KMS-11 (cell line): ENCODE measurements around the gene DNAH1.

Experiments
- H2AFZ ChIP-seq: fragments of 200-600 bp; sonication (generic); 2 replicates; pipeline ENCODE4 v1.6.1; 2016; ENCODE audit warnings: antibody characterized with exemption, mixed run types, low read depth
- H3K27ac ChIP-seq: fragments of 200-600 bp; sonication (generic); 2 replicates; pipeline ENCODE4 v1.6.1; 2016; ENCODE audit warnings: mild to moderate bottlenecking, mixed run types
- H3K27me3 ChIP-seq: fragments of 200-600 bp; sonication (generic); 2 replicates; pipeline ENCODE4 v1.6.1; 2017; ENCODE audit warnings: mild to moderate bottlenecking, low read depth, mixed run types, moderate library complexity; ENCODE audit not compliant: insufficient read depth
- H3K36me3 ChIP-seq: fragments of 200-600 bp; sonication (generic); 2 replicates; pipeline ENCODE4 v1.6.1; 2017; ENCODE audit warnings: mild to moderate bottlenecking, mixed run types; ENCODE audit not compliant: insufficient read depth
- H3K4me1 ChIP-seq: fragments of 200-600 bp; sonication (generic); 2 replicates; pipeline ENCODE4 v1.6.1; 2016; ENCODE audit warnings: mild to moderate bottlenecking, low read depth, mixed run types; ENCODE audit not compliant: poor library complexity, severe bottlenecking
- H3K4me2 ChIP-seq: fragments of 200-600 bp; sonication (generic); 2 replicates; pipeline ENCODE4 v1.7.0; 2016; ENCODE audit warnings: mild to moderate bottlenecking, mixed run types
- H3K4me3 ChIP-seq: fragments of 200-600 bp; sonication (generic); IDR thresholded peaks from 2 replicates; pipeline ENCODE4 v1.6.1; 2017; ENCODE audit warnings: low read depth, low read length, mixed read lengths; ENCODE audit not compliant: insufficient read depth
- H3K79me2 ChIP-seq: fragments of 200-600 bp; sonication (generic); 2 replicates; pipeline ENCODE4 v1.6.1; 2016; ENCODE audit warnings: low read depth, mixed run types; ENCODE audit not compliant: insufficient read depth
- H3K9ac ChIP-seq: fragments of 200-600 bp; sonication (generic); 2 replicates; pipeline ENCODE4 v1.6.1; 2016; ENCODE audit warnings: mild to moderate bottlenecking, mixed run types
- H4K20me1 ChIP-seq: fragments of 200-600 bp; sonication (generic); 2 replicates; pipeline ENCODE4 v1.6.1; 2016; ENCODE audit warnings: mild to moderate bottlenecking, mixed run types; ENCODE audit not compliant: insufficient read depth
- TF ChIP-seq, protein P1 (sequence below): fragments of 200-600 bp; sonication (generic); conservative IDR thresholded peaks from 2 replicates; pipeline ENCODE4 v1.6.1; 2017; ENCODE audit warnings: low read depth, mild to moderate bottlenecking, antibody characterized with exemption, low read length, moderate library complexity, mixed read lengths

DNAH1 gene

DNA sequence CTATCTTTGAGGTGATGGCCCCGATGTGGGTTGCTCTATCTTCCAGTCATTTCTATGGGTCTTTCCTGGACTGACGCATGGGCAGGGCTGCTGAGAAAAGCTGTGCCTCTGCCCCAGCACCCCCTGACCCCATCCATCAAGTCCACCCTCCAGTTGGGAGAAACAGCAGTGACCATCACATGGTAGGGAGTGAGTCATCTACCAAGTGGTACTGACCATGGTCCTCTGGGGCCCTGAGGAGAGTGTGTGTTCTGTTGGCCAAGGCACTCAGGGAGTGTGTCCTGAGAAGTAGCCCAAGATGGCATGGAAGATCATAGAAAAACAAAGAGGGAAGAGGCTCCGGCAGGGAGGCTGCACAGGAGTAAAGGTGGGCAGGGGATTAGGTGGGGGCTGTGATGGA lies 1.6 kb upstream of the DNAH1 start:
- Histone ChIP-seq H2AFZ (no peak overlapping the region), H3K27ac (no peak overlapping the region), H4K20me1 (no peaks in the 10 kb centered on the region), H3K4me3 (no peak overlapping the region), H3K4me2 (0 out of 2 replicates have a peak overlapping the region, but pooled peaks have one; percentile 74), H3K27me3 (no peaks in the 10 kb centered on the region), H3K4me1 (peaks cover 72% of the 10 kb centered on the region), H3K36me3 (no peaks in the 10 kb centered on the region), H3K79me2 (no peaks in the 10 kb centered on the region), H3K9ac (no peak overlapping the region)
- TF ChIP-seq, protein P1, sequence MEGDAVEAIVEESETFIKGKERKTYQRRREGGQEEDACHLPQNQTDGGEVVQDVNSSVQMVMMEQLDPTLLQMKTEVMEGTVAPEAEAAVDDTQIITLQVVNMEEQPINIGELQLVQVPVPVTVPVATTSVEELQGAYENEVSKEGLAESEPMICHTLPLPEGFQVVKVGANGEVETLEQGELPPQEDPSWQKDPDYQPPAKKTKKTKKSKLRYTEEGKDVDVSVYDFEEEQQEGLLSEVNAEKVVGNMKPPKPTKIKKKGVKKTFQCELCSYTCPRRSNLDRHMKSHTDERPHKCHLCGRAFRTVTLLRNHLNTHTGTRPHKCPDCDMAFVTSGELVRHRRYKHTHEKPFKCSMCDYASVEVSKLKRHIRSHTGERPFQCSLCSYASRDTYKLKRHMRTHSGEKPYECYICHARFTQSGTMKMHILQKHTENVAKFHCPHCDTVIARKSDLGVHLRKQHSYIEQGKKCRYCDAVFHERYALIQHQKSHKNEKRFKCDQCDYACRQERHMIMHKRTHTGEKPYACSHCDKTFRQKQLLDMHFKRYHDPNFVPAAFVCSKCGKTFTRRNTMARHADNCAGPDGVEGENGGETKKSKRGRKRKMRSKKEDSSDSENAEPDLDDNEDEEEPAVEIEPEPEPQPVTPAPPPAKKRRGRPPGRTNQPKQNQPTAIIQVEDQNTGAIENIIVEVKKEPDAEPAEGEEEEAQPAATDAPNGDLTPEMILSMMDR, result no peak

DNA sequence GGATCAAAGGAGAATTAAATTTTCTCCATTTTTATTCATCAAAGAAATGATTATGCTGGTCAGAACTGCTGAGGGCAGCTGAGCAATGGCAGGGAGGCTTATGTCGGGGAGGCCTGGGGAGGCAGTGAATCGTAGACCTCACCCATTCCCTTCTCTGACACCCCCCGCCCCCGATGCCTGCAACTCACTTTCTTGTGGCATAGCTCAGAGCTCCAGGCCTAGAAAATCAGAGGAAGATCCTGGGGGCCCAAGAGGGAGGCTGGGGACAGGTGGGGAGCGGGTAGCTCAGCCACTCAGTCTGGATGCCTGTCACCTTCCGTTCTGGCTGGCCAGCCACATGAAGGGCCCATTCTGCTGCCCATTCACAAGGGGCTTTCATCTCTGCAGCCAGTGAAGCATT lies 1.1 kb upstream of the DNAH1 start:
- Histone ChIP-seq H3K27me3 (no peaks in the 10 kb centered on the region), H3K4me2 (no peak overlapping the region), H3K27ac (no peak overlapping the region), H3K4me1 (peaks cover 67% of the 10 kb centered on the region), H3K79me2 (no peaks in the 10 kb centered on the region), H4K20me1 (no peaks in the 10 kb centered on the region), H3K4me3 (no peak overlapping the region), H3K9ac (no peak overlapping the region), H3K36me3 (no peaks in the 10 kb centered on the region), H2AFZ (no peak overlapping the region)
- TF ChIP-seq, protein P1, result no peak

DNA sequence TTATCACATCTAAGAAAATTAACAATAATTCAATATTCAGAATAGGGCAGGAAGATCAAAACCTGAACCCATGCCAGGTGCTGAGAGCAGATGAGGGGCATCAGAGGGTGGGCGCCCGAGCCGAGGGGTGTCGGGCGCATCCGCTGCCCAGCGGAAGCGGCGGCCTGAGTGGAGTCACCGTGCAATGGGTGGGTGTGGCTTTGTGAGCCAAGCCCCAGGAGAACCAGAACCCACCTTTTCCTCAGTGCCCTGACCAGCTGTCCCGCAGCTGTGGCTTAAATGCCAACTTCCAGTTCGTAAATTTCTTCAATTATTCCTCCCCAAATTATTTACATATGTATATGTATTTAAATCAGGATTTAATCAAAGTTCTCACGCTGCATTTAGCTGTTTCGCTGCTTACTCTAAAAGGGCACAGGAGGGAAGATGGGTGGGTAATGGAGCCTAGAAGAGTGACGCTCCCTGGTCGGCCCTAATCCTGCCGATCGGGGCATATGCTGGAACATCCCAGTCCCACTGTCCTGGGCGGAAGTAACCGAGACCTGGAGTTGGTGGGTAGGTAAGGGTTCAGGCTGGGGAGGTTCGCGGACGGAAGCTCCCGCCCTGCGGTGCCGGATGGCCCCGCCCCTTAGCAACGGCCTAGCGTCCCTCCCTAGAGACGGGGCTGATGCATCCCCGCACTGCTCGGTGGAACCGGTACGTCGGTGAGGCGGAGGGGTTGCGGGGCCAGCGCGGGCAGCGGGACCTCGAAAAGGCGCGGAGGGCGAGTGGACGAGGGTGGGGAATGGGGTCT lies 1.3 kb downstream of the DNAH1 start:
- Histone ChIP-seq H4K20me1 (no peaks in the 10 kb centered on the region), H3K4me3 (no peak overlapping the region), H3K4me1 (peaks cover 43% of the 10 kb centered on the region), H3K27me3 (no peaks in the 10 kb centered on the region), H2AFZ (no peak overlapping the region), H3K9ac (no peak overlapping the region), H3K79me2 (no peaks in the 10 kb centered on the region), H3K27ac (no peak overlapping the region), H3K36me3 (no peaks in the 10 kb centered on the region), H3K4me2 (no peak overlapping the region)
- TF ChIP-seq, protein P1, result no peak

DNA sequence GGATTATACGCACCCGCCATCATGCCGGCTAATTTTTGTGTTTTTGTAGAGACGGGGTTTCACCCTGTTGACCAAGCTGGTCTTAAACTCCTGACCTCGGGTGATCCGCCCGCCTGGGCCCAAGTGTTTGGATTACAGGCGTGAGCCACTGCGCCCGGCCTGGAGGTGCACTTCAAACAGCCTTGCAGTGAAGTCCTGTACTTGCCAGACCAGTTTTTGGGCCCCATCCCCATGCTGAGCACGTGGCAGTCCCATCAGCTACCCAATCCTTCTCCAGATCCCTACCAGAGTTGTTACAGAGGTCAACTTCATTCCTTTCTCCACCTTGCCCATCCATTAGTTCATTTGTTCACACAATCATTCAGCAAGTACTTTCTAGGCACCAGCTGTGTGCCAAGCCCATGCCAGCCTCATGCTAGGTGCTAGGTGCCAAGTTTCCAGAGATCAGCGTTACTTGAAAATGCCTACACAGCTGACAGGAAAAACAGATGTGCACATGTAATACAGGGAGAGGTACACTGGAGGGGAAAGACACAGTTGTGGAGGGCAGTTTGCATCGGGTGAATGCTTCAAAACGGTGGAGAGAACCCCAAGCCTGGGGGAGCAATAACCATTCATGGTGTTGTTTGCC lies 2.2 kb downstream of the DNAH1 start:
- Histone ChIP-seq H3K4me3 (no peak overlapping the region), H3K4me2 (no peak overlapping the region), H4K20me1 (no peaks in the 10 kb centered on the region), H3K36me3 (no peaks in the 10 kb centered on the region), H3K27me3 (no peaks in the 10 kb centered on the region), H3K4me1 (peaks cover 34% of the 10 kb centered on the region), H2AFZ (no peak overlapping the region), H3K9ac (no peak overlapping the region), H3K27ac (no peak overlapping the region), H3K79me2 (no peaks in the 10 kb centered on the region)
- TF ChIP-seq, protein P1, result no peak
